Uterus (tissue), 4 donors: ENCODE results near the gene LGALS4. TPM values are rescaled to one million over a fixed set of nuclear protein-coding genes. Genes with fewer than 3 reads are reported as not detected.
"Not testable (repeated sequence)": the region's sequence is repeated elsewhere in the genome, so short reads cannot be mapped to it uniquely, and the experiment has no call there.

Experiments used
- DNase-seq, 2 donors: peaks; one replicate each; pipeline ENCODE4 v3.0.0-alpha.2; 2019 to 2020
- H3K27ac ChIP-seq, 2 donors: fragments of 200-600 bp; sonication (generic); 1 replicate in 1 of 2; 2 replicates in 1 of 2; pipeline ENCODE4 v1.5.1; 2016 to 2018
- H3K27me3 ChIP-seq, 2 donors: fragments of 200-600 bp; sonication (generic); one replicate each; pipeline ENCODE4 v1.5.1; 2018 to 2019; ENCODE audit warnings: control low read depth in 1 of 2
- H3K36me3 ChIP-seq, 2 donors: fragments of 200-600 bp; sonication (generic); one replicate each; pipeline ENCODE4 v1.5.1; 2019; ENCODE audit warnings: control low read depth in 1 of 2
- H3K4me1 ChIP-seq, 2 donors: fragments of 200-600 bp; sonication (generic); one replicate each; pipeline ENCODE4 v1.5.1; 2018 to 2019; ENCODE audit warnings: control low read depth in 1 of 2
- H3K4me3 ChIP-seq, 2 donors: fragments of 200-600 bp; sonication (generic); 1 replicate in 1 of 2; 2 replicates in 1 of 2; pipeline ENCODE4 v1.5.1; 2018 to 2019; ENCODE audit warnings: mild to moderate bottlenecking in 1 of 2
- H3K9me3 ChIP-seq, 2 donors: fragments of 200-600 bp; sonication (generic); one replicate each; pipeline ENCODE4 v1.5.1; 2019; ENCODE audit warnings: control low read depth in 1 of 2
- CTCF ChIP-seq, 4 experiments: fragments of 200-600 bp in 2 of 4; fragments of 450-650 bp in 2 of 4; sonication (generic) in 2 of 4; IDR thresholded peaks; one replicate each; pipeline ENCODE4 v1.5.1; 2016 to 2019; ENCODE audit warnings: antibody characterized with exemption in 4 of 4, mild to moderate bottlenecking in 2 of 4, moderate library complexity in 1 of 4
- POLR2A ChIP-seq, 2 donors: fragments of 450-650 bp; IDR thresholded peaks; one replicate each; pipeline ENCODE4 v1.6.1; 2016; ENCODE audit warnings: antibody characterized with exemption in 2 of 2, mild to moderate bottlenecking in 1 of 2, moderate library complexity in 1 of 2
- intact Hi-C: fragments of 100-400 bp; cut with DNase I; formaldehyde crosslinking; loops from one replicate; pipeline ENCODE4 v1.15.1; 2023; ENCODE audit warnings: low total_unique reads
- total RNA-seq, 4 donors: library from RNA; depleted of rRNA in 3 of 4; stranded (reverse); fragments of >200 nt in 3 of 4; gene quantifications; one replicate each; pipeline versions ENCODE4 v1.1.0 to v1.2.4, GENCODE V29; 2014 to 2023
- donor health status: DM: yes; HTN: yes; CAD: no.

LGALS4 gene
- total RNA-seq, 4 donors from 2014 or later, result 0.51 to 4.7 (median 3.6) TPM; not detected in 1

GRCh38 chr19:38819231-38819920, 6.6 kb upstream of the LGALS4 start:
- Histone ChIP-seq H3K4me3 (no peak overlapping the region), H3K36me3 (no peaks in the 10 kb centered on the region), H3K27me3 (no peaks in the 10 kb centered on the region), H3K27ac (no peak overlapping the region), H3K4me1 (no peaks in the 10 kb centered on the region), H3K9me3 (no peaks in the 10 kb centered on the region)
- intact Hi-C loops, result no loop called here
- no peak for DNase-seq
- TF ChIP-seq CTCF (IDR thresholded peaks at IDR 0.05) (no peak), POLR2A (IDR thresholded peaks at IDR 0.05) (no peak)

GRCh38 chr19:38817081-38817480, 4.3 kb upstream of the LGALS4 start:
- H3K27me3 ChIP-seq, result no peaks in the 10 kb centered on the region
- no peaks in the 10 kb centered on the region for H3K36me3 ChIP-seq
- no peaks in the 10 kb centered on the region for H3K9me3 ChIP-seq
- intact Hi-C loops, result no loop called here
- DNase-seq, result no peak
- H3K27ac ChIP-seq, result no peak overlapping the region
- no peaks in the 10 kb centered on the region for H3K4me1 ChIP-seq
- H3K4me3 ChIP-seq, result no peak overlapping the region
- no peak for TF ChIP-seq CTCF (IDR thresholded peaks at IDR 0.05)
- no peak for TF ChIP-seq POLR2A (IDR thresholded peaks at IDR 0.05)

- no peaks in the 10 kb centered on the region for H3K9me3 ChIP-seq
- no peaks in the 10 kb centered on the region for H3K36me3 ChIP-seq
- no peak for TF ChIP-seq POLR2A (IDR thresholded peaks at IDR 0.05)
- no peaks in the 10 kb centered on the region for H3K27me3 ChIP-seq
- no peaks in the 10 kb centered on the region for H3K4me1 ChIP-seq
- H3K27ac ChIP-seq, result no peak overlapping the region
- DNase-seq, result no peak
- no peak overlapping the region for H3K4me3 ChIP-seq
- intact Hi-C loops, result no loop called here
Observed at GRCh38 chr19:38816131-38816750, 3.5 kb upstream of the LGALS4 start.

- intact Hi-C loops, result no loop called here
- Histone ChIP-seq H3K36me3 (no peaks in the 10 kb centered on the region), H3K4me3 (no peak overlapping the region), H3K9me3 (no peaks in the 10 kb centered on the region), H3K4me1 (no peaks in the 10 kb centered on the region), H3K27ac (no peak overlapping the region), H3K27me3 (no peaks in the 10 kb centered on the region)
- no peak for DNase-seq
- no peak for TF ChIP-seq POLR2A (IDR thresholded peaks at IDR 0.05)
Observed at GRCh38 chr19:38815059-38816001, 2.6 kb upstream of the LGALS4 start.

- H3K36me3 ChIP-seq, H3K4me1 ChIP-seq, H3K27me3 ChIP-seq, intact Hi-C loops, H3K27ac ChIP-seq, H3K4me3 ChIP-seq, DNase-seq, H3K9me3 ChIP-seq: not testable (repeated sequence)
Observed at GRCh38 chr19:38813932-38814331, 1.2 kb upstream of the LGALS4 start.

- Histone ChIP-seq H3K27me3 (no peaks in the 10 kb centered on the region), H3K27ac (no peak overlapping the region), H3K4me3 (no peak overlapping the region), H3K9me3 (no peaks in the 10 kb centered on the region), H3K36me3 (no peaks in the 10 kb centered on the region), H3K4me1 (no peaks in the 10 kb centered on the region)
- DNase-seq, result no peak
- intact Hi-C loops, result no loop called here
- TF ChIP-seq POLR2A (IDR thresholded peaks at IDR 0.05) (no peak), CTCF (IDR thresholded peaks at IDR 0.05) (no peak)
Observed at GRCh38 chr19:38813323-38813722, 578 bp upstream of the LGALS4 start.
